HCT116 (cell line): ENCODE data around the gene ABLIM1. TPM values are rescaled to one million over a fixed set of nuclear protein-coding genes. Genes with fewer than 3 reads are reported as not detected.

Experiments used
- ATAC-seq: fragments of 200-7000 bp; cut with Tn5 transposase; 2 replicates; pipeline ENCODE4 v1.9.1; 2020; ENCODE audit warnings: mild to moderate bottlenecking, moderate library complexity
- BruUV-seq: library from RNA; stranded (reverse); fragments of 400-500 nt; replicated peaks from 2 replicates; lab custom pipeline; 2021; lab: Mats Ljungman, UMichigan
- CTCF ChIA-PET: fragments of 300-600 bp; sonication (Branson Sonifier 250); formaldehyde crosslinking; loops from one replicate; lab custom pipeline; 2021; ENCODE audit warnings: antibody characterized with exemption; lab: Charles Lee
- POLR2A ChIA-PET: fragments of 300-600, 350-600 bp; sonication (Branson Sonifier 250); formaldehyde crosslinking; loops from one replicate; lab custom pipeline; 2021; ENCODE audit warnings: antibody characterized with exemption; lab: Charles Lee
- RAD21 ChIA-PET, 2 experiments: fragments of 300-600 bp; sonication (Branson Sonifier 250); formaldehyde crosslinking; loops; one replicate each; lab custom pipeline; 2023; ENCODE audit warnings: low total read pairs in 2 of 2; ENCODE audit not compliant: uncharacterized antibody in 2 of 2, unreplicated experiment in 2 of 2, low non-redundant PET in 1 of 2; lab: Charles Lee
- DNase-seq: peaks from one replicate; pipeline ENCODE4 v3.0.0-alpha.2; 2010; ENCODE audit warnings: low read depth, low spot score
- H2AFZ ChIP-seq: fragments of 200-600 bp; shearing (Covaris generic), sonication (generic); 2 replicates; pipeline ENCODE4 v1.6.1; 2017; ENCODE audit warnings: low read depth, mixed run types, mixed read lengths, antibody characterized with exemption, low read length; ENCODE audit not compliant: poor library complexity, severe bottlenecking
- H3K27ac ChIP-seq: 2 replicates; pipeline ENCODE4 v1.5.1; 2012; ENCODE audit warnings: low read depth, low read length
- H3K27me3 ChIP-seq: fragments of 200-600 bp; sonication (generic); 2 replicates; pipeline ENCODE4 v1.6.1; 2016; ENCODE audit warnings: mixed run types, low read length, mixed read lengths; ENCODE audit not compliant: insufficient read depth
- H3K36me3 ChIP-seq, 2 experiments: fragments of 200-500 bp in 1 of 2; fragments of 200-600 bp in 1 of 2; sonication (Bioruptor generic) in 1 of 2; sonication (generic) in 1 of 2; 2 replicates each; pipeline versions ENCODE4 v1.5.1 to v1.6.1; 2014 to 2016; ENCODE audit warnings: low read length in 2 of 2, inconsistent platforms in 1 of 2, mixed read lengths in 1 of 2, mixed run types in 1 of 2; ENCODE audit not compliant: insufficient read depth in 2 of 2, control insufficient read depth in 1 of 2
- H3K4me1 ChIP-seq, 2 experiments: fragments of 200-600 bp in 1 of 2; sonication (generic) in 1 of 2; 2 replicates each; pipeline versions ENCODE4 v1.5.1 to v1.6.1; 2012 to 2017; ENCODE audit warnings: low read length in 2 of 2, inconsistent platforms in 1 of 2, mild to moderate bottlenecking in 1 of 2, mixed read lengths in 1 of 2, mixed run types in 1 of 2, moderate library complexity in 1 of 2; ENCODE audit not compliant: insufficient read depth in 2 of 2, control insufficient read depth in 1 of 2
- H3K4me2 ChIP-seq: fragments of 200-600 bp; sonication (generic); 2 replicates; pipeline ENCODE4 v1.6.1; 2017; ENCODE audit warnings: mixed run types, low read length, mixed read lengths
- H3K4me3 ChIP-seq, 2 experiments: fragments of 200-600 bp in 1 of 2; sonication (generic) in 1 of 2; replicated peaks in 1 of 2; 2 replicates each; pipeline ENCODE4 v1.5.1; 2011 to 2016; ENCODE audit warnings: low read length in 2 of 2, control low read depth in 1 of 2, low read depth in 1 of 2, mild to moderate bottlenecking in 1 of 2, mixed read lengths in 1 of 2, mixed run types in 1 of 2
- H3K79me2 ChIP-seq: fragments of 200-600 bp; sonication (generic); 2 replicates; pipeline ENCODE4 v1.6.1; 2017; ENCODE audit warnings: mild to moderate bottlenecking, mixed run types, low read length, moderate library complexity, mixed read lengths; ENCODE audit not compliant: insufficient read depth
- H3K9ac ChIP-seq: fragments of 200-600 bp; sonication (generic); 2 replicates; pipeline ENCODE4 v1.6.1; 2016; ENCODE audit warnings: low read length, mixed read lengths
- H3K9me2 ChIP-seq: fragments of 200-600 bp; sonication (generic), shearing (Covaris generic); 2 replicates; pipeline ENCODE4 v1.6.1; 2017; ENCODE audit warnings: mixed run types, mild to moderate bottlenecking, moderate library complexity; ENCODE audit not compliant: insufficient read depth
- H3K9me3 ChIP-seq, 2 experiments: fragments of 200-500 bp in 1 of 2; fragments of 200-600 bp in 1 of 2; sonication (Bioruptor generic) in 1 of 2; sonication (generic) in 1 of 2; 2 replicates each; pipeline ENCODE4 v1.6.1; 2014 to 2017; ENCODE audit warnings: low read length in 2 of 2, mixed read lengths in 2 of 2, inconsistent platforms in 1 of 2, low read depth in 1 of 2, mild to moderate bottlenecking in 1 of 2, mixed run types in 1 of 2, moderate library complexity in 1 of 2; ENCODE audit not compliant: control insufficient read depth in 1 of 2, insufficient read depth in 1 of 2
- H4K20me1 ChIP-seq: fragments of 200-600 bp; sonication (generic), shearing (Covaris generic); 2 replicates; pipeline ENCODE4 v1.6.1; 2017; ENCODE audit warnings: mixed run types, mild to moderate bottlenecking, moderate library complexity; ENCODE audit not compliant: insufficient read depth
- CEBPB ChIP-seq: IDR thresholded peaks from 2 replicates; pipeline ENCODE4 v1.6.1; 2012; ENCODE audit warnings: low read depth
- CTCF ChIP-seq, 3 experiments: fragments of 200-600 bp in 1 of 3; sonication (generic) in 1 of 3; IDR thresholded peaks in 2 of 3; conservative IDR thresholded peaks in 1 of 3; 2 replicates each; pipeline ENCODE4 v1.5.1; 2012 to 2017; ENCODE audit warnings: low read depth in 2 of 3, low read length in 2 of 3, antibody characterized with exemption in 1 of 3, borderline replicate concordance in 1 of 3, control low read depth in 1 of 3, mild to moderate bottlenecking in 1 of 3, mixed read lengths in 1 of 3, mixed run types in 1 of 3, moderate library complexity in 1 of 3; ENCODE audit not compliant: insufficient read depth in 1 of 3
- ELF1 ChIP-seq: IDR thresholded peaks from 2 replicates; pipeline ENCODE4 v1.6.1; 2012; ENCODE audit warnings: low read depth, borderline replicate concordance
- EZH2phosphoT487 ChIP-seq: fragments of 200-600 bp; IDR thresholded peaks from 2 replicates; pipeline ENCODE4 v1.6.1; 2018; ENCODE audit warnings: antibody characterized with exemption, borderline replicate concordance
- FOSL1 ChIP-seq: IDR thresholded peaks from 2 replicates; pipeline ENCODE4 v1.6.1; 2012; ENCODE audit warnings: low read depth
- JUND ChIP-seq: IDR thresholded peaks from 2 replicates; pipeline ENCODE4 v1.6.1; 2012
- MAX ChIP-seq: IDR thresholded peaks from 2 replicates; pipeline ENCODE4 v1.6.1; 2012
- POLR2A ChIP-seq: IDR thresholded peaks from 2 replicates; pipeline ENCODE4 v1.7.0; 2011; ENCODE audit warnings: borderline replicate concordance; ENCODE audit not compliant: insufficient read depth, insufficient read length; ENCODE audit errors: extremely low read depth
- POLR2AphosphoS5 ChIP-seq: IDR thresholded peaks from 2 replicates; pipeline ENCODE4 v1.6.1; 2011; ENCODE audit warnings: mild to moderate bottlenecking, low read depth, low read length, moderate library complexity
- RAD21 ChIP-seq: IDR thresholded peaks from 2 replicates; pipeline ENCODE4 v1.6.1; 2012; ENCODE audit warnings: low read depth, mild to moderate bottlenecking
- SP1 ChIP-seq: IDR thresholded peaks from 2 replicates; pipeline ENCODE4 v1.6.1; 2012; ENCODE audit warnings: low read depth
- TCF7L2 ChIP-seq: IDR thresholded peaks from 2 replicates; pipeline ENCODE4 v1.7.0; 2011; ENCODE audit warnings: borderline replicate concordance, inconsistent platforms; ENCODE audit not compliant: insufficient read depth, insufficient read length; ENCODE audit errors: extremely low read depth
- ZNF274 ChIP-seq: fragments of 200-500 bp; sonication (Bioruptor generic); IDR thresholded peaks from 2 replicates; pipeline ENCODE4 v1.6.1; 2014; ENCODE audit warnings: mild to moderate bottlenecking, low read depth, low read length, inconsistent platforms
- intact Hi-C: fragments of 100-400 bp; cut with micrococcal nuclease; formaldehyde crosslinking; loops from 2 replicates; pipeline ENCODE4 v1.10.0; 2022
- total RNA-seq: library from RNA; stranded (reverse); gene quantifications from one replicate; pipeline ENCODE4 v1.2.1, GENCODE V29; 2021; ENCODE audit not compliant: unreplicated experiment
- TF ChIP-seq, protein P1 (sequence below): IDR thresholded peaks from 2 replicates; pipeline ENCODE4 v1.6.1; 2012

The ABLIM1 gene
- total RNA-seq, 1 experiment from 2014 or later = 96.2 TPM

- Histone ChIP-seq H3K4me3 (no peak overlapping the region), H3K36me3 (no peaks in the 10 kb centered on the region), H3K9ac (no peak overlapping the region), H2AFZ (no peak overlapping the region), H3K27me3 (no peaks in the 10 kb centered on the region)
- no TSS peak for BruUV-seq
- ATAC-seq (no peak), DNase-seq (no peak)
- CTCF ChIA-PET = interaction anchor here (1.0 kb wide), 1 partner anchor 12 kb away, joined by 5 read pairs; no protein-coding TSS in a partner anchor
- intact Hi-C loops = no loop called here
- TF ChIP-seq, protein P1, sequence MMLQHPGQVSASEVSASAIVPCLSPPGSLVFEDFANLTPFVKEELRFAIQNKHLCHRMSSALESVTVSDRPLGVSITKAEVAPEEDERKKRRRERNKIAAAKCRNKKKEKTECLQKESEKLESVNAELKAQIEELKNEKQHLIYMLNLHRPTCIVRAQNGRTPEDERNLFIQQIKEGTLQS = no peak
- no peak for TF ChIP-seq MAX
- TF ChIP-seq, all 23 proteins: peak for 0
- H3K27ac ChIP-seq = no peak overlapping the region
- no peaks in the 10 kb centered on the region for H3K9me3 ChIP-seq
- H3K4me1 ChIP-seq = peaks cover 33 to 45% of the 10 kb centered on the region in 2 experiments
- H4K20me1 ChIP-seq = no peaks in the 10 kb centered on the region
- RAD21 ChIA-PET = no interaction called here
- H3K79me2 ChIP-seq = no peaks in the 10 kb centered on the region
- POLR2A ChIA-PET = no interaction called here
- no peaks in the 10 kb centered on the region for H3K9me2 ChIP-seq
- H3K4me2 ChIP-seq = no peak overlapping the region
Measured at GRCh38 chr10:114682532-114682931, 24.5 kb upstream of the ABLIM1 start.

DNA sequence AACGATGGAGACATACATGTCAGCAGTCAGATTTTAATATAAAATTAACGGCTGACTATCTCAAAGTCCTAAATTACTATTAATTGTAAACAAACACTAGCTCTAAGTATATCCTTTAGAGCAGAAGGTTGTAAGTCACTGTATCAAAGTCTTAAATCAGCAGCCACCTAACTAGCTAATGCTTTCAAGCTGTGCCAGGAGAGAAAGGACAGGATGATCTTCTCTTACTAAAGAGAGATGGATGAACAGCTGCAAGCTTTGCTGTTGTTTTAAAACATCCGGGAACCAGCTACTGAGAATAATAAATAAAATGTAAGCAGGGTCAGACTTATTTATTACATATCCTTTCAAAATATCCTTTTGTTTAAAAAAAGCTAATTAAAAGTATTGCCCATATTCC, 24.0 kb upstream of the ABLIM1 start:
- ATAC-seq = no peak
- Histone ChIP-seq H3K4me2 (no peak overlapping the region), H3K9me2 (no peaks in the 10 kb centered on the region), H3K27me3 (no peaks in the 10 kb centered on the region), H3K4me1 (peaks cover 33 to 45% of the 10 kb centered on the region in 2 experiments), H2AFZ (no peak overlapping the region), H3K79me2 (no peaks in the 10 kb centered on the region), H3K4me3 (no peak overlapping the region), H3K27ac (no peak overlapping the region), H3K9me3 (no peaks in the 10 kb centered on the region), H4K20me1 (no peaks in the 10 kb centered on the region), H3K9ac (no peak overlapping the region), H3K36me3 (no peaks in the 10 kb centered on the region)
- TF ChIP-seq JUND = no peak
- TF ChIP-seq SP1 = no peak
- no peak for TF ChIP-seq TCF7L2
- TF ChIP-seq POLR2AphosphoS5 = no peak
- TF ChIP-seq CTCF (IDR thresholded peaks at IDR 0.05 in 2 of 3, conservative IDR thresholded peaks at IDR 0.05 in 1 of 3; ENCODE audit: borderline replicate concordance in 1 of 3, insufficient read depth in 1 of 3, low read depth in 2 of 3, low read length in 2 of 3) = no peak
- TF ChIP-seq ZNF274 = no peak
- no peak for TF ChIP-seq MAX
- TF ChIP-seq ELF1 = no peak
- TF ChIP-seq, protein P1 = no peak
- TF ChIP-seq RAD21 = no peak
- no peak for TF ChIP-seq FOSL1
- TF ChIP-seq CEBPB = no peak
- TF ChIP-seq POLR2A = no peak
- TF ChIP-seq EZH2phosphoT487 = no peak
- intact Hi-C loops = no loop called here
- RAD21 ChIA-PET = no interaction called here
- CTCF ChIA-PET = interaction anchor here (1.0 kb wide), 1 partner anchor 13 kb away, joined by 5 read pairs; no protein-coding TSS in a partner anchor
- POLR2A ChIA-PET = no interaction called here
- BruUV-seq = no TSS peak
- no peak for DNase-seq
